ENCODE measurements around the gene SAPCD1.

- TF ChIP-seq MAX (CRISPR knock-in tag; IDR thresholded peaks at IDR 0.05) (no peak), USF1 (CRISPR knock-in tag; IDR thresholded peaks at IDR 0.05) (no peak), E2F4 (CRISPR knock-in tag; IDR thresholded peaks at IDR 0.05; ENCODE audit: borderline replicate concordance, low read depth) (no peak), CTCF (IDR thresholded peaks at IDR 0.05) (no peak)
Observed at GRCh38 chr6:31732029-31732428, 30.4 kb upstream of the SAPCD1 start.
